Raji (cell line): ENCODE data around the gene SNX27.

ENCODE experiments used
- POLR2A ChIP-seq: IDR thresholded peaks from 2 replicates; pipeline ENCODE4 v1.6.1; 2011; ENCODE audit warnings: low read depth, low read length, control low read depth; ENCODE audit not compliant: insufficient read depth

SNX27 gene

GRCh38 chr1:151585622-151586021 is 26.2 kb upstream of the SNX27 start:
- no peak for TF ChIP-seq POLR2A

DNA sequence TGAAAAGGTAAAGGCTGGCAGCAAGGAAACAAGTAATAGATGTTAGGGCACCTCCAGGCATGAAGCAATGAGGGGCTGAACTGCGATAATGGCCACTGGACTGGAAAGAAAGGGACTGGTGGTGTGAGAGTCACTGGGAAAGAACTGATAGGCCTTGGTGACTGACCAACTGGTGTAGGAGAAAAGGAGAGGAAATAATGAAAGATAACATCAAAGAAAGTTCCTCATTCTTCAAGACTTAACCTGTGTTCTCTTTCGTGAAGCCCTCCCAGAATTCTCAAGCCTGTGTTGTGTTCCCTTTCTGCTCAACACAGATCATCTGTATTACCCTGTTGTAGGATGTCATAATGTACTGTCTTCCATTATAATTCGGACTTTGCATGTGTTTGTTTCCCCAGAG is 20.9 kb upstream of the SNX27 start:
- TF ChIP-seq POLR2A: no peak

GRCh38 chr1:151593730-151594129 is 18.1 kb upstream of the SNX27 start:
- TF ChIP-seq POLR2A: no peak

DNA sequence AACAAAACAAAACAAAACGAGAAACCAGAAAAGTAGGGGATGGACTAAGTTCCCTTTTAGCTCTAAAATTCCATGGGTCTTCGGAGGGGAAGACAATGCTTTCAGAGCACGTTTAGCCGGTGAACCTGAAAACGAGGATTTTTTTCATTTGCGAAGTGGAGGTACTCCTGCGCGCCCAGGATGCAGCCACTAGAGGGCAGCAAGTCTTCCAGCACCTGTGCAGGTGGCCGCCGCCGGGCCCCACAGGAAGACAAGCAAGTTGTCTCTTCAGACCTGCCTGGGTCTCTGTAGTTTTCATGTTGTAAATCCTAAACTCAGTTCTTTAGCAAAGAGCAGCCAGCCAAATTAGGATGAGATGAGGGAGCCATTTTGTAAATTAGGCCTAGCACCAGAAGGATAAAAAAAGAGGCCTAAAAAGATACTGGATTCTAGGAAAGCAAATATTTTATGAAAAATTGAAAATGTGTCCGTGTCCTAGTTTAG is 17.7 kb upstream of the SNX27 start:
- no peak for TF ChIP-seq POLR2A

DNA sequence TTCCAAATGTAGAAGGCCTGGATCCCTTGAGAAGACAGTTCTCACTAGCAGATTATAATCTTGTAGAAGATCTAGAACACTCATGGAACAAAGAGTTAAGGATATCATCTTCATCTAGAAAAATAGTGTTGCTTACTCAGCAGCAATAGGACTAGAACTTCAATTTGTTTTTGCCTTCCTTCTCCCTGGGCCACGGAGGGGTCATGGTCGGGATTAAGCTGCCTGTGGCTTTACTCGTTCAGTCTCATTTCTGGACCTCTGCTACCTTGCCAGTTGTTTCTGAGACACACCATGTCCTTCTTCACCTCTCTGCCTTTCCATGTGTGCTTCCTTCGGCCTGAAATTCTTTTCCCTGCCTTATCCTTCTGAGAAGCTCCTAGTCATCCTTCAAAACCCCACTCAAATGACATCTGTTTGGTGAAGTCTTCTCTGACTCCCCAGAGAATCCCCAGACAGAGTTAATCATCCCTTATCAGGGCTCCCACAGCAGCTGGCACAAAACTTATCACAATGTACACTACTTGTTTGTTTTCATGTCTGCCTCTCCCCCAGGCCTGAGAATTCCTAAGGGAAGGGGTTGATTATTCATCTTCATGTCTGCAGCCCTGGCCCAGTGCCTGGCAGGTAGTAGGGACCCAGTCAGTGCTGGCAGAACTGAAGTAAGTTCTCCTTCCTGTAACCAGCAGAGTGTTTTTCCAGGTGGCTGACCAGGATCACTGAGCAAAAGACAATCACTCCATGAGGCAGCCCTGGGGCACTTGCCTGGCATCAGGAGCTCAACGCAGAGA is 15.5 kb upstream of the SNX27 start:
- TF ChIP-seq POLR2A: no peak

GRCh38 chr1:151604291-151604690 is 7.6 kb upstream of the SNX27 start:
- no peak for TF ChIP-seq POLR2A

- no peak for TF ChIP-seq POLR2A
Measured at GRCh38 chr1:151606384-151606783, 5.5 kb upstream of the SNX27 start.

DNA sequence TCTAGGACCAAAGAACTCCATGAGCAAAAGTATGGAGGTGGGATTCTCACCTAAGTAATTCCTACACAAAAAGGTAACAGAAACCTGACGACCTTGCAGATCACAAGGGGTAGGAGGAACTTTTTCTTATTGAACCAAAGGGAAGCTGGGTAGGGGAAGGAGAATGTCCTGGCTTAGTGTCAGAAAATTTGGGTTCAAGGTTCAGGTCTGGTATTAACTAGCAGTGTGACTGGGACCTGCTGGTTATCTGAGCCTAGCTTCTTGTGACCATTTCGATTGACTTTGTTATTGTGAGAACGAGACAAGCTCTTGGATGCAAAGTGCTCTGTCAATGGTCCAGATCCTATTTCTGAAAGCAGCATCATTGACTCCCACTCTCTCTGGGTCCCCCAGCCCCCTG is 5.0 kb upstream of the SNX27 start:
- no peak for TF ChIP-seq POLR2A

- TF ChIP-seq POLR2A: no peak
Measured at GRCh38 chr1:151610142-151610541, 1.7 kb upstream of the SNX27 start.

DNA sequence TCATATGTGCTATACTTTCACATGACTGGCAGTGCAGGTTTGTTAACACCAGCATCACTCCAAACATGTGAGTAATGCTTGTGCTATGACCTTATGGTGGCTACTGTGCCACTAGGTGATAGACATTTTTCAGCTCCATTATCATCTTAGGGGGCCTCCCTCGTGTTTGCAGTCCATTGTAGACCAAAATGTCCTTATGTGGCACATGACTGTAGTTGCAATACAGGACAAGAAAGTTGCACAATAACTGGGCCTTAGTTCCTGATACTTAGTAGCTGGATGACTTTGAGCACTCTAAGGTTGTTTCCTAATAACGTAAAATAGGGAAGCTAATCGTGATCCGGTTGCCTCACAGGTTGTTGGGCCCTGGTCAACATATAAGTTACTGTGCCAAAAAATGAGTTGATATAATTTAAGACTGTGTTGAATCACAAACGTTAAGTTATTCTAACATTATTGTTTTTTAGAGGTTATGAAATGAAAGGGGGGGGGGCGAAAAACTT is 511 bp upstream of the SNX27 start:
- TF ChIP-seq POLR2A: no peak

GRCh38 chr1:151612501-151613281 is 841 bp downstream of the SNX27 start:
- no peak for TF ChIP-seq POLR2A

- TF ChIP-seq POLR2A: no peak
Measured at GRCh38 chr1:151613282-151613780, 1.5 kb downstream of the SNX27 start.

DNA sequence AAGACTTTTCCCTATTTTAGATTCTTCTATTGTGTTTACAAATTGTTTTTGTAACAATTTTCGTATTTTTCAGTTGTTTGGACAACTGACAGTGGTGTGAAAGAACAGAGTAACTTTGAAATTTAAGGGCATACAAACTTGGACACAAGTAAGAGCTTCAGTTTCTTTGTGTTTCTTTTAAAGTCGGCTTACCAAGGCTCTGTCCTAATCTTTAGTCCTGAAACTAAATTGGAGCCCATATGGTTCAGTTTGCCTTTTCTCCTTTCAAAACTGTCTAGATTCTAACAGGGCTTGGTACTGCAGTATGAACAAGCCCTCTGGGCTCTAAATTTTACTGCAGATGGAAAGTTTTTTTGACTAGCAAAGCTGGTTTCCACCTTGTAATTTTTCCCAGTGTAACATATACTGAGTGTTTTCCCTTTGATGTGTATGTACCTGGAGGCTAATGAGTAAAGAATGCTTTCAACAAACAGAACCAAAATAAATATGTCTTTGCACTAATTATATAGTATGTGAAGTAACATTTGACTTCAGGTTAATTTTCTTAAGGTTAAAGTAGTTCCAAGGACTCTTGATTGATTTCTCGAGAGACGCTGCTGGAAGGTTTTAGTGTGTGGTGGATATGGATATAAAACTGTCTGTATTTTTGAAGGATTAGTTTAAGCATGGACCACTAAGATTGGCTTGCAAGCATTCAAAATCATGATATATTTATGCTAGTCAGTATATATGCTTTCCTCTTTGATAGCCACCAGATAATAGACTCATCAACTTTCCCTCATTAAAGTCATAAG is 4.1 kb downstream of the SNX27 start:
- TF ChIP-seq POLR2A: no peak

- no peak for TF ChIP-seq POLR2A
Measured at GRCh38 chr1:151616505-151616849, 4.6 kb downstream of the SNX27 start.

DNA sequence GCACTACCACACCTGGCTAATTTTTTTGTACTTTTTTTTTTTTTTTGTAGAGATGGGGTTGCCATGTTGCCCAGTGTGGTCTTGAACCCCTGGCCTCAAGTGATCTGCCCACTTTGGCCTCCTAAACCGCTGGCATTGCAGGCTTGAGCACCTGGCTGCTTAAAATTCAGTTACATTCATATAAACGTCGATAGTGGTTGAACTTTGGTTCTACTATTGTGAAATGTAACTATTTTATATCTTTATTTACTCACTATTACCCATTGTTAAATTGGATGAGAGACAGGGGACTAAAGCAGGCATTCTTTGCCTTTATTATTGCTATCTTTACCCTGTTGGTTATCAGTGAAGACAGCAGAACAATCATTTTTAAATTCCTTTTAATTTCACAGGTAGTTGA is 6.2 kb downstream of the SNX27 start:
- TF ChIP-seq POLR2A: no peak
